HFF-Myc (cell line): ENCODE results near the gene GAMT.
"Not testable (repeated sequence)": the region's sequence is repeated elsewhere in the genome, so short reads cannot be mapped to it uniquely, and the experiment has no call there.

Experiments
- DNase-seq: peaks from one replicate; pipeline ENCODE4 v3.0.0-alpha.2; 2011; ENCODE audit warnings: low read depth; ENCODE audit errors: extremely low read depth
- H3K4me3 ChIP-seq: replicated peaks from 2 replicates; pipeline ENCODE4 v1.5.1; 2011; ENCODE audit warnings: low read depth, mild to moderate bottlenecking, control low read depth, low read length
- TF ChIP-seq, protein P1 (sequence below): IDR thresholded peaks from 2 replicates; pipeline ENCODE4 v1.5.1; 2012; ENCODE audit warnings: mild to moderate bottlenecking, low read depth, low read length, control low read depth; ENCODE audit errors: missing control alignments

Gene GAMT

DNA sequence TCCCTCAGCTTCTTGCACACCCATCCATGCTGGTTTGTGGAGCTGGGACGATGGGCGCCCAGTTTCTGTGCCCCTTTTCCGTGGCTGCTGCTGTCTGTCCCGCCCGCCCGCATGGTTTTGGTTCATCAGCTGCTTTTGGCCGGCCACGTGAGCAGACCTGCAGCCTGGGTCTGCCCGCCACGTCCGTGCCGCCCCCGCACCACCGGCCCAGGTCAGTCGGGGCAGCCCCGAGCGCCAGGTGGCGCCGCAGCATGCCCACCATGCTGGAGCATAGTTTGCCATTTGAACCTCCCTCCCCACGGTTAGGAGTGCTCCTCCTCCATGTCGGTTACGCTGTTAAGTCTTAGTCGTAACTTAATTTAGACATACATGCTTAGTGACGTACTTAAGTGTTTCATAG lies 21.6 kb upstream of the GAMT start:
- TF ChIP-seq, protein P1, sequence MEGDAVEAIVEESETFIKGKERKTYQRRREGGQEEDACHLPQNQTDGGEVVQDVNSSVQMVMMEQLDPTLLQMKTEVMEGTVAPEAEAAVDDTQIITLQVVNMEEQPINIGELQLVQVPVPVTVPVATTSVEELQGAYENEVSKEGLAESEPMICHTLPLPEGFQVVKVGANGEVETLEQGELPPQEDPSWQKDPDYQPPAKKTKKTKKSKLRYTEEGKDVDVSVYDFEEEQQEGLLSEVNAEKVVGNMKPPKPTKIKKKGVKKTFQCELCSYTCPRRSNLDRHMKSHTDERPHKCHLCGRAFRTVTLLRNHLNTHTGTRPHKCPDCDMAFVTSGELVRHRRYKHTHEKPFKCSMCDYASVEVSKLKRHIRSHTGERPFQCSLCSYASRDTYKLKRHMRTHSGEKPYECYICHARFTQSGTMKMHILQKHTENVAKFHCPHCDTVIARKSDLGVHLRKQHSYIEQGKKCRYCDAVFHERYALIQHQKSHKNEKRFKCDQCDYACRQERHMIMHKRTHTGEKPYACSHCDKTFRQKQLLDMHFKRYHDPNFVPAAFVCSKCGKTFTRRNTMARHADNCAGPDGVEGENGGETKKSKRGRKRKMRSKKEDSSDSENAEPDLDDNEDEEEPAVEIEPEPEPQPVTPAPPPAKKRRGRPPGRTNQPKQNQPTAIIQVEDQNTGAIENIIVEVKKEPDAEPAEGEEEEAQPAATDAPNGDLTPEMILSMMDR = no peak
- H3K4me3 ChIP-seq = no peak overlapping the region
- no peak for DNase-seq

DNA sequence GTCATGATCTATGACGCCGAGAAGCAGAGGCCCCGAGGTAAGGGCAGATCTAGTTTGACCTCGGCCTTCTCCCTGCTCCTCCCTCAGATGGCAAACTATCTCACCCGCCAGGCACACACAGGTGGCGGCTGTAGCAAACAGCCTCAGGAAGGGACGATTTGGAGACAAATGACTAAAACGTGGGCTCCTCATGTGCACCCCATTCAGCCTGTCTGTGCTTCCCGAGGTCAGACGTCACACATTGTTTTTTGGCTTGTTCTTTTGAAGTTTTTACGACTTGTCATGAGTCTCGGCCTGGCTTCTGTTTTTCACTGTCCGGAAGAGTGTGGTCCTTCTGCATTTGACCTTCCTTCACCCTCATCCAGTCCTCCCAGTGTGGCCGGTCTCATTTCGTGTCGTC lies 21.0 kb upstream of the GAMT start:
- TF ChIP-seq, protein P1 = no peak
- H3K4me3 ChIP-seq = no peak overlapping the region
- no peak for DNase-seq

DNA sequence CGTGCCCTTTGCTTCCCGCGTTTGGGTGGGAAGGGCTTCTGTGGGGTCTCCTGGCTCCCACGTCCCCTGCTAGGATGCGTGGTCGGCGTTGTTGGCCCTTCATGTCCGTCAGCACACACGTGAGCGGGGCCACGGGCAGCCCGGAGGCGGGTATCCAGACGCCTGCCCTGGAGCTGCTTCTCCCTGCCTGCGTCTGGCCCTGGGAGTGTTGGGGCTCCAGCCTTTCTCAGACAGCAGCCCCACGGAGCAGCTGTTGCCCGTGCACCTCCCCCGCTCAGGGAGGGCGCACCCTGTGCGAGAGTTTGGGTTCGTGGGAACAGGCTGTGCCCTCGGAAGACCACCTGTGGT lies 20.6 kb upstream of the GAMT start:
- no peak for DNase-seq
- TF ChIP-seq, protein P1 = no peak
- H3K4me3 ChIP-seq = no peak overlapping the region

DNA sequence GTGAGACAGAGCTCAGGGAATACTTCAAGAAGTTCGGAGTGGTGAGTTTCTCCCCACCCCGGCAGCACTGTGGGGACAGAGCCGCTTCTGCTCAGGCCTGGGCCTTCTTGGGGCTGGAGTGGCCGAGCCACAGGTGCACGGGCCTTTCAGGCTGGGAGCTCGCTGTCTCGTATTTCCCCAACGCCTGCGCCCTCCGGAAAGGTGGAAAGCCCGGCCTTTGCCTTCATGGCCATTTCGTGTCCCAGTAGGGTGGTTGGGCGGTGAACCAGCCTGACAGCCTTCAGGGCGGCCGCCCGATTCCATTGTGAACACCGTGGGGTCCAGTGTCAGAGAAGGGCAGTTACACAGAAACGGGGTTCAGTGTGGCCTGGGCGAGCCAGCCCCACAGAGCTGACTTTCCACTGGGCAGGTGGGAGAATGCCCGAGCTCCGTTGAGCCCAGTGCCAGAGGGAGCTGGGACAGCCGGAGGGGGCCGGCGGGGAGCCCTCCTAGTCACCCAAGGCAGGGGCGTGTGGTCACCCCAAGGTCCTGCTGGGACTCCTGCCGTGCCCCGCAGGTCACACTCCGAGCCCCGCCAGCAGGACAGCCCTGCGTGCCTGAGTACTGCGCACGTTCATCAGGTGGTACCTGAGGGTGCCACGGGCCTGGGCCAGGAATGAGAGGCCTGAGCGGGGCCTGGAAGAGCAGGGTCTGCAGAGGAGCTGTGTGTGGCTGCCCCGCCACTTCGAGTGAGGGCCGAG lies 20.0 kb upstream of the GAMT start:
- TF ChIP-seq, protein P1 = no peak
- no peak for DNase-seq
- no peak overlapping the region for H3K4me3 ChIP-seq

DNA sequence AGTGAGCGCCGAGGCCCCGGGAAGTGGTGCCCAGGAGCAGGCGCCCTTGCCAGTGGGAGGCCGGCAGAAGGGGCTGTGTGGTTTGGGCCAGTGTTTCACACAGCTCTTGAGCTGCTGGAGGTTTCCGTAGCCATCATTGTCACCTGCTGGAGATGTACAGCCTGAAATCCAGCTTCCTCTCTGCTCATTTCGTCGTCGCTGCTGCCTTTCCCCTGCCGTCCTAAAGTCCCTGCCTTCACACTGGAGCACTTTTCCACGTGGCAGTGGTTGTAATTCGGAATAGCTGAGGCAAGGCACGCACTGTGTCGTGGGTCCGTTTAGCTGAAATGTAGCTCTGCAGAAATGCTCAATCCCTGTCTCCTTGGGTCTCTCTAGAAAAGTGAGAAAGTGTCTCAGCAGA lies 19.2 kb upstream of the GAMT start:
- no peak for DNase-seq
- TF ChIP-seq, protein P1 = no peak
- no peak overlapping the region for H3K4me3 ChIP-seq

DNA sequence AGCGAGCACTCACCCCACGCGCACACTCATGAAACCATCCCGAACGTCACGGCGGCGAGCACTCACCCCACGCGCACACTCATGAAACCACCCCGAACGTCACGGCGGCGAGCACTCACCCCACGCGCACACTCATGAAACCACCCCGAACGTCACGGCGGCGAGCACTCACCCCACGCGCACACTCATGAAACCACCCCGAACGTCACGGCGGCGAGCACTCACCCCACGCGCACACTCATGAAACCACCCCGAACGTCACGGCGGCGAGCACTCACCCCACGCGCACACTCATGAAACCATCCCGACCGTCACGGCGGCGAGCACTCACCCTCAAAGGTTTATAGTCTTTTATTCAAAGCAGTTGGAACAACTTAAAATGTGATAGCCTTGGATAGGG lies 18.7 kb upstream of the GAMT start:
- not testable (repeated sequence) for DNase-seq

DNA sequence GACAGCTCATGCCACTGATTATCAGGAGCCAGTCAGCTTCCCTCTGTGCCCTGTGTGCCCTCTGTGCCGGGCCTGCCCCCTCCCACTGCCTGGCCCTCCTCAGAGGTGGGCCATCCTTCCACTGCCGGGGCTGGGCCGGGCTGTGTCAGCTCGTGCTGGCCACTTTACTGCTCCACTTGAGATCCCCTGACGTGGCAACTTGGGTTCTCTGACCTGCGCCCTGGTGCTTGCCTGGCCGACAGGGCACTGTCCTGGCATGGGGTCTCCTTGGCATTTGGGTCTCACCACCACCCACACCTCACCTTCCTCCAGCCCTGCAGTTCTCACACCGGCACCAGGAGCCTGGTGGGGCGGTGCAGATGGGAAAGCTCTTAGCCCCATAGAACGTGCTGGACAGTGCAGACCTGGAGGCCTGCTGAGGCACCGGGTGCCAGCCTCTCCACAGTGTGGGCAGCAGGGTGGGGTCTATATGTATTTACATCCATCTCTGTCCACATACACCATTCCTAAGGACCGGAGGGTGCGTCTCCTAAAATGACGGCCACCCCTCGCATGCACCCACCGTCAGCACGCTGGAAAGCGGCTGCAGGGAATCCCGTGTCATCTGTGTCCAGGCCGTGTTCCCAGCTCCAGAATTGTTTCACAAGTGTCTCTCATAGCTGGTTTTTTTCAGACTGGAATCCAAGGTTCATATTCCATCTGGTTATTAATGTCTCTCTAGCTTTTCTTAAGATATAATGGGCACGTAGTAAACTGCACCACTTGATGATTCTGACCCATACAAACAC lies 17.8 kb upstream of the GAMT start:
- TF ChIP-seq, protein P1 = no peak
- DNase-seq = no peak

More for the DNA sequence above, 18.7 kb upstream of the GAMT start:
- not testable (repeated sequence) for H3K4me3 ChIP-seq

More for the DNA sequence above, 17.8 kb upstream of the GAMT start:
- H3K4me3 ChIP-seq = no peak overlapping the region
